Gastroesophageal sphincter (tissue), 4 donors: ENCODE measurements around the gene OR13C2. TPM values are rescaled to one million over a fixed set of nuclear protein-coding genes. Genes with fewer than 3 reads are reported as not detected.

Experiments
- ATAC-seq: fragments of 150-250 bp; one replicate; pipeline ENCODE4 v1.9.1; 2016; ENCODE audit warnings: mild to moderate bottlenecking, moderate library complexity
- H3K27ac ChIP-seq, 4 donors: fragments of 200-600 bp; sonication (generic) in 3 of 4; 1 replicate in 3 of 4; 2 replicates in 1 of 4; pipeline ENCODE4 v1.5.1; 2016 to 2019
- H3K27me3 ChIP-seq: fragments of 200-600 bp; sonication (generic); one replicate; pipeline ENCODE4 v1.5.1; 2019
- H3K36me3 ChIP-seq, 2 donors: fragments of 200-600 bp; sonication (generic); one replicate each; pipeline ENCODE4 v1.5.1; 2019; ENCODE audit warnings: control low read depth in 1 of 2
- H3K4me1 ChIP-seq, 3 donors: fragments of 200-600 bp; sonication (generic); 1 replicate in 2 of 3; 2 replicates in 1 of 3; pipeline ENCODE4 v1.5.1; 2016 to 2019; ENCODE audit warnings: control low read depth in 2 of 3
- H3K4me3 ChIP-seq, 2 donors: fragments of 200-600 bp; sonication (generic); one replicate each; pipeline ENCODE4 v1.5.1; 2019; ENCODE audit warnings: mild to moderate bottlenecking in 1 of 2, moderate library complexity in 1 of 2
- H3K9me3 ChIP-seq, 3 donors: fragments of 200-600 bp; sonication (generic); one replicate each; pipeline ENCODE4 v1.5.1; 2017 to 2019; ENCODE audit warnings: control low read depth in 2 of 3
- EP300 ChIP-seq: sonication (generic); formaldehyde crosslinking; IDR thresholded peaks from one replicate; pipeline ENCODE4 v1.6.1; 2017; ENCODE audit warnings: antibody characterized with exemption, mild to moderate bottlenecking
- POLR2A ChIP-seq, 2 donors: fragments of 450-650 bp; IDR thresholded peaks; one replicate each; pipeline ENCODE4 v1.6.1; 2017; ENCODE audit warnings: antibody characterized with exemption in 2 of 2, mild to moderate bottlenecking in 2 of 2, moderate library complexity in 1 of 2
- POLR2AphosphoS5 ChIP-seq: sonication (generic); formaldehyde crosslinking; IDR thresholded peaks from one replicate; pipeline ENCODE4 v1.6.1; 2017; ENCODE audit warnings: antibody characterized with exemption
- WGBS, 2 donors: methylation state at CpG; one replicate each; pipeline ENCODE4 v1.1.5; 2018; ENCODE audit warnings: low coverage in 1 of 2; 5-methylcytosine and 5-hydroxymethylcytosine counted together
- total RNA-seq, 4 donors: library from RNA; depleted of rRNA; stranded (reverse); fragments of >200 nt; gene quantifications; one replicate each; pipeline ENCODE4 v1.1.0, GENCODE V29; 2016
- TF ChIP-seq, protein P1 (sequence below), 4 experiments: fragments of 200-600 bp in 2 of 4; fragments of 450-650 bp in 2 of 4; sonication (generic) in 1 of 4; IDR thresholded peaks; one replicate each; pipeline ENCODE4 v1.5.1; 2017 to 2019; ENCODE audit warnings: antibody characterized with exemption in 4 of 4, mild to moderate bottlenecking in 2 of 4, moderate library complexity in 2 of 4

OR13C2 gene
- total RNA-seq, 4 donors from 2014 or later = not detected

DNA sequence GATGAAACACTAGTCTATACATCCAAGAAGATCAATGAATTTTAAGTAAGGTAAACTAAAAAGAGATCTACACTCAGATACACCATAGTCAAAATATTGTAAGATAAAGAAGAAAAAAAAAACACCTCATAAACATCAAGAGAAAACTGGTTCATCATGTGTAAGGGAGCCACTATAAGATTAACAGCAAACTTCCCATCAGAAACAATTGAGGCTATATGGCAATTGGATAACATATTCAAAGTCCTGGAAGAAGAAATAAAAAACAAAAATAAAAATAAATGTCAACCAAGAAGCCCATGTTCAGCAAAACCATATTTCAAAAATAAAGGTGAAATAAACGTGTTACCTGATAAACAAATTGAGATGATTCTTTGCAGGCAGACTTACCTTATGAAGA lies 32.8 kb downstream of the OR13C2 start:
- TF ChIP-seq EP300 = no peak
- TF ChIP-seq, protein P1, sequence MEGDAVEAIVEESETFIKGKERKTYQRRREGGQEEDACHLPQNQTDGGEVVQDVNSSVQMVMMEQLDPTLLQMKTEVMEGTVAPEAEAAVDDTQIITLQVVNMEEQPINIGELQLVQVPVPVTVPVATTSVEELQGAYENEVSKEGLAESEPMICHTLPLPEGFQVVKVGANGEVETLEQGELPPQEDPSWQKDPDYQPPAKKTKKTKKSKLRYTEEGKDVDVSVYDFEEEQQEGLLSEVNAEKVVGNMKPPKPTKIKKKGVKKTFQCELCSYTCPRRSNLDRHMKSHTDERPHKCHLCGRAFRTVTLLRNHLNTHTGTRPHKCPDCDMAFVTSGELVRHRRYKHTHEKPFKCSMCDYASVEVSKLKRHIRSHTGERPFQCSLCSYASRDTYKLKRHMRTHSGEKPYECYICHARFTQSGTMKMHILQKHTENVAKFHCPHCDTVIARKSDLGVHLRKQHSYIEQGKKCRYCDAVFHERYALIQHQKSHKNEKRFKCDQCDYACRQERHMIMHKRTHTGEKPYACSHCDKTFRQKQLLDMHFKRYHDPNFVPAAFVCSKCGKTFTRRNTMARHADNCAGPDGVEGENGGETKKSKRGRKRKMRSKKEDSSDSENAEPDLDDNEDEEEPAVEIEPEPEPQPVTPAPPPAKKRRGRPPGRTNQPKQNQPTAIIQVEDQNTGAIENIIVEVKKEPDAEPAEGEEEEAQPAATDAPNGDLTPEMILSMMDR (IDR thresholded peaks at IDR 0.05) = no peak
- no peak for TF ChIP-seq POLR2AphosphoS5
- TF ChIP-seq POLR2A (IDR thresholded peaks at IDR 0.05) = no peak
- H3K36me3 ChIP-seq = no peaks in the 10 kb centered on the region
- no peak for ATAC-seq
- H3K27me3 ChIP-seq = no peaks in the 10 kb centered on the region
- 50 to 67% methylated on average over 1 of the region's 1 CpG for WGBS, 2 donors
- H3K9me3 ChIP-seq = no peaks in the 10 kb centered on the region
- no peak overlapping the region for H3K4me3 ChIP-seq
- H3K27ac ChIP-seq = no peak overlapping the region
- no peaks in the 10 kb centered on the region for H3K4me1 ChIP-seq

- Histone ChIP-seq H3K9me3 (no peaks in the 10 kb centered on the region), H3K27me3 (no peaks in the 10 kb centered on the region), H3K4me1 (no peaks in the 10 kb centered on the region), H3K27ac (no peak within 1 kb of the TSS), H3K36me3 (no peaks in the 10 kb centered on the region), H3K4me3 (no peak within 1 kb of the TSS)
- no peak for ATAC-seq
- TF ChIP-seq POLR2A (IDR thresholded peaks at IDR 0.05) = no peak
- TF ChIP-seq EP300 = no peak
- TF ChIP-seq, protein P1 (IDR thresholded peaks at IDR 0.05) = no peak
- no peak for TF ChIP-seq POLR2AphosphoS5
- 88 to 96% methylated on average over 4 of the region's 4 CpGs for WGBS, 2 donors
Measured at GRCh38 chr9:104568868-104569267, 36.6 kb downstream of the OR13C2 start, which contains the start of gene OR13C8. OR13C8 (plus strand) TSS chr9:104569168; CDS start chr9:104569168, 0 bp downstream.

DNA sequence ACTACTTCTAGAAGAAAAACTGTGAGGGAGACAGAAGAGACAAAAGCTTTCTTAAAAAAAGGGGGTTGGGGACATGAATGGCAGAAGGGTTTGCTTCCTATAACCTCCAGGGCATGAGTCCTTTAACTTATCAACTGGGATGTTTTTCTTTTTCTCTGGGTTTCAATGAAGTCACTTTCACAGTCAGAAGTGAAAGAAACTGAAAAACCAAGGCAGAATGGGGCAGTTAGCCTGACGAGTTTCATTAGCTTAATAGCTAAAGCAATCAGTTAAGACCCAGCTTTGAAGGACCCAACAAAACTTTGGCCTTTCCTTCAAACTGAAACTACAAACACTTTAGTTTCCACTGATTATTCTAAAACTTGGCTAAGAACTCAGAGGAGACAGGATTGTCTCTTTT lies 41.1 kb downstream of the OR13C2 start:
- WGBS, 2 donors = 40 to 67% methylated on average over 1 of the region's 1 CpG
- Histone ChIP-seq H3K4me1 (no peaks in the 10 kb centered on the region), H3K27me3 (no peaks in the 10 kb centered on the region), H3K36me3 (no peaks in the 10 kb centered on the region), H3K9me3 (no peaks in the 10 kb centered on the region), H3K27ac (no peak overlapping the region), H3K4me3 (no peak overlapping the region)
- ATAC-seq = no peak
- TF ChIP-seq EP300 (no peak), POLR2A (IDR thresholded peaks at IDR 0.05) (no peak), POLR2AphosphoS5 (no peak)
- TF ChIP-seq, protein P1 (IDR thresholded peaks at IDR 0.05) = no peak

DNA sequence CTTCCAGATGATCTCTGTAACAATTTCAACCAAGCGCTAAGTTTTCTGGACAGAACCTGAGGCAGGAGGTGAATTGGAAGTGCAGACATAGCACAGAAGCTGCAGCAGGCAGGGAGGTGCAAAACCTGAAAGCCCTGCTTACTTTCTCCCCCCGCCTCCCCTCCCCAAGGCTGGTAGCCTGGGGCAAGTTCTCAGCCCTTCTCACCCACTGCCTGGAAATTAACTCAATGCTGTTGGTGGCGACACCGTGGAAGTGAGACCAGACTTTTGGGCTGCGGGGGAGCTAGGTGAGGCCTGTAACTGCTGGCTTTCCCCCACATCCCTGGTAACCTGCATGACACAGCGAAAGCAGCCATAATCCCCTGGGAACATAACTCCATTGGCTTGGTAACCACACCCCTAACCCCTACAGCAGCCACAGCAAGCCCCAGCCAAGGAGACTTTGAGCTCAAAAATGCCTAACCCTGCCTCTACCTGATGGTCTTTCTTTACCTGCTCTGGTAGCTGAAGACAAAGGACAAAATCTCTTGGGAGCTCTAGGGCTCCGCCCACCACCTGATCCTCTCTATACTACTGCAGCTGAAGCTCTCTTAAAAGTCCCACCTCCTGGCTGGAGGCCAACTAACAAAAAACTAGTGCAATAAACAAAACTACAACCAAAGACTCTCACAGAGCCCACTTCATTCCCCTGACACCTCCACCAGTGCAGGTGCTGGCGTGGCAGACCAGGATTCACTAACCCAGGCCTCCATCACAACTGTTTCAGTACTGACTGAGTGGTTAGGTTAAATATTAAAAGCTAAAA lies 48.4 kb downstream of the OR13C2 start:
- H3K4me1 ChIP-seq = no peaks in the 10 kb centered on the region
- 60 to 81% methylated on average over 1 to 2 of the region's 8 CpGs for whole genome bisulfite sequencing, 2 donors
- H3K36me3 ChIP-seq = no peaks in the 10 kb centered on the region
- H3K4me3 ChIP-seq = no peak overlapping the region
- no peak overlapping the region for H3K27ac ChIP-seq
- H3K27me3 ChIP-seq = no peaks in the 10 kb centered on the region
- no peak for TF ChIP-seq POLR2AphosphoS5
- TF ChIP-seq, protein P1 (IDR thresholded peaks at IDR 0.05) = no peak
- TF ChIP-seq POLR2A (IDR thresholded peaks at IDR 0.05) = no peak
- no peak for TF ChIP-seq EP300
- H3K9me3 ChIP-seq = peaks cover 0 to 16% (median 0%) of the 10 kb centered on the region in 3 donors
- no peak for ATAC-seq

DNA sequence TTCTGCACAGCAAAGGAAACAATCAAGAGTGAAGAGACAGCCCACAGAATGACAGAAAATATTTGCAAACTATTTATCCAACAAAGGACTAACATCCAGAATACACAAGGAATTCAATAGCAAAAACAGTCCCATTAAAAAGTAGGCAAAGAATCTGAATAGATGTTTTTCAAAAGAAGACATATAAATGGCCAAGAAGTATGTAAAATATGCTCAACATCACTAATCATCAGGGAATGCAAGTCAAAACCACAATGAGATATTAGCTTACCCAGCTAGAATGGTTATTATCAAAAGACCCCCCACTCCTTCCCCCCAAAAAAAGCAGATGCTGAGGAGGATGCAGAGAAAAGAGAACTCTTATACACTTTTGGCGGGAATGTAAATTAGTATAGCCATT lies 49.9 kb downstream of the OR13C2 start:
- H3K36me3 ChIP-seq = no peaks in the 10 kb centered on the region
- H3K27me3 ChIP-seq = no peaks in the 10 kb centered on the region
- peaks cover 0 to 16% (median 0%) of the 10 kb centered on the region in 3 donors for H3K9me3 ChIP-seq
- H3K4me3 ChIP-seq = no peak overlapping the region
- no peak for TF ChIP-seq POLR2AphosphoS5
- no peak for TF ChIP-seq POLR2A (IDR thresholded peaks at IDR 0.05)
- TF ChIP-seq, protein P1 (IDR thresholded peaks at IDR 0.05) = no peak
- no peak for TF ChIP-seq EP300
- no peak for ATAC-seq
- H3K27ac ChIP-seq = no peak overlapping the region
- no peaks in the 10 kb centered on the region for H3K4me1 ChIP-seq
- 81 to 86% methylated on average over 1 of the region's 1 CpG for WGBS, 2 donors
